ENCODE results near the gene SNUPN.
"Not testable (repeated sequence)": the region's sequence is repeated elsewhere in the genome, so short reads cannot be mapped to it uniquely, and the experiment has no call there.

Gene SNUPN

GRCh38 chr15:75578173-75578947, 47.2 kb downstream of the SNUPN start:
- peak; percentile 27 for DNase-seq

- no peak for DNase-seq
Observed at GRCh38 chr15:75577401-75578172, 47.9 kb downstream of the SNUPN start.

GRCh38 chr15:75573648-75574384, 51.7 kb downstream of the SNUPN start:
- no peak for DNase-seq

- no peak for DNase-seq
Observed at GRCh38 chr15:75570126-75570845, 55.2 kb downstream of the SNUPN start.

- no peak for DNase-seq
Observed at GRCh38 chr15:75565062-75565970, 60.2 kb downstream of the SNUPN start.

- no peak for DNase-seq
Observed at GRCh38 chr15:75561888-75562287, 63.6 kb downstream of the SNUPN start.

GRCh38 chr15:75559360-75559759, 66.2 kb downstream of the SNUPN start:
- not testable (repeated sequence) for DNase-seq

- DNase-seq: not testable (repeated sequence)
Observed at GRCh38 chr15:75558955-75559354, 66.6 kb downstream of the SNUPN start.

- DNase-seq: no peak
Observed at GRCh38 chr15:75554717-75555116, 70.8 kb downstream of the SNUPN start.

GRCh38 chr15:75553659-75554058, 71.9 kb downstream of the SNUPN start:
- no peak for DNase-seq

- no peak for DNase-seq
Observed at GRCh38 chr15:75551091-75551490, 74.4 kb downstream of the SNUPN start.
